COR-L47 (cell line): ENCODE measurements around the gene MR1.
"Not testable (repeated sequence)": the region's sequence is repeated elsewhere in the genome, so short reads cannot be mapped to it uniquely, and the experiment has no call there.

ENCODE experiments used
- DNase-seq: peaks from one replicate; lab custom pipeline; 2025; lab: John Stamatoyannopoulos, UW

Gene MR1

DNA sequence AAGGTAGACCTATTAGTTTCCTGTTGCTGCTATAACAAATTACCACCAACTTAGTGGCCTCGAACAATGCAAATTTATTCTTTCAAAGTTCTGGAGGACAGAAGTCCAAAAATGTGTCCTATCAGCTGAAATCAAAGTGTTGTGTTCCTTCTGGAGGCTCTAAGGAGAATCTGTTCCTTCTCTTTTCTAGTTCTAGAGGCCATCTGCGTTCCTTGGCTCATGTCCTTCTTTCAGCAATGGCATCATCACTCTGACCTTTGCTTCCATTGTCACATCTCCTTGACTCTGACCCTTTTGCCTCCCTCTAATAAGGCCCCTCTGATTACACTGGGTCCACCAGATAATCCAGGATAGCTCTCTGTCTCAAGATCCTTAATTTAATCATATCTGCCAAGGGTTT is 1.2 kb upstream of the MR1 start:
- DNase-seq, result no peak

DNA sequence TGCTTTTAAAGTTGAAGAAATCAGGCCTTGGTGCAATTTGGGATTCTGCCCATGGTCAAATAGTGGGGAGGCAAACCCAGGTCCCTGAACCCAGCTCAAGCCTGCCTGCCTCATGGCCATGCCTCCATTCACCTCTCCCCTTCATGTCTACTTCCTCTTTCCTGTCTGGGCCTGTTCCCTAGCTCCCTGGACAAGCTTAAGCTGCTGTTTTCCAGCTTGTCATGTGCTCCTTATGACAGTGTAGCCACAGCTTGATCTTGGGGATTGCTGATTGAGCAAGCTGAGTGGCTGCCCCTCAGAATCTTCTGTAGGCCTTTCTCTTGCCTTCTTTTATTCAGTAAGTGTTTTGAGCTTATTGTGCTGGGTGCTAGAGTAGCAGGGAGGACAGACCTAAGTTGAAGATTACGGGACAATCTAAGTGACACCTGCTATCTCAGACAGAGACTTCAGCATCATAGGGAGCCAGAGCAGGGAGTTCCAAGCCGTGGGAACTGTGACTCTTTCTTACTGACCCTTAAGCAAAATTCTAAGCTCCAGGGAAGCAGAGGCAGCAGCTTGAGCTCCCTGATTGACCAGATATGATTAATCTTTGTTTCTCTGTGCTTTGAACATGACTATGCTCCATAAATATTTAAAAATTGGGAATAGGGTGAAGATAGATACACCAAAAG is 520 bp upstream of the MR1 start:
- DNase-seq, result no peak

DNA sequence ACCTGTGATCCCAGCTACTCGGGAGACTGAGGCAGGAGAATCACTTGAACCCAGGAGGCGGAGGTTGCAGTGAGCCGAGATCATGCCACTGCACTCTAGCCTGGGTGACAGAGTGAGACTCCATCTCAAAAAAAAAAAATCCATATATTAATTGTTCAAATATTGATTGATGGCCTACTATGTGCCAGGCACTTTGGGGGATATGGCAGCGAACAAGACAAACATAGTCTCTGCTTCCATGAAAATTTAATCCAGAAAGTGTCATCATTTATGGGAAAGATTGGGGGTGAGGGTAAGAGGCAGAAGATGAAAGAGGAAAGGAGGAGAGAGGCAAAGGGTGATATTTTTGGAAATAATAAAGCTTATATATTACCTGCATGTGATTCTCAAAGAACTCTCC is 1.4 kb downstream of the MR1 start:
- not testable (repeated sequence) for DNase-seq

DNA sequence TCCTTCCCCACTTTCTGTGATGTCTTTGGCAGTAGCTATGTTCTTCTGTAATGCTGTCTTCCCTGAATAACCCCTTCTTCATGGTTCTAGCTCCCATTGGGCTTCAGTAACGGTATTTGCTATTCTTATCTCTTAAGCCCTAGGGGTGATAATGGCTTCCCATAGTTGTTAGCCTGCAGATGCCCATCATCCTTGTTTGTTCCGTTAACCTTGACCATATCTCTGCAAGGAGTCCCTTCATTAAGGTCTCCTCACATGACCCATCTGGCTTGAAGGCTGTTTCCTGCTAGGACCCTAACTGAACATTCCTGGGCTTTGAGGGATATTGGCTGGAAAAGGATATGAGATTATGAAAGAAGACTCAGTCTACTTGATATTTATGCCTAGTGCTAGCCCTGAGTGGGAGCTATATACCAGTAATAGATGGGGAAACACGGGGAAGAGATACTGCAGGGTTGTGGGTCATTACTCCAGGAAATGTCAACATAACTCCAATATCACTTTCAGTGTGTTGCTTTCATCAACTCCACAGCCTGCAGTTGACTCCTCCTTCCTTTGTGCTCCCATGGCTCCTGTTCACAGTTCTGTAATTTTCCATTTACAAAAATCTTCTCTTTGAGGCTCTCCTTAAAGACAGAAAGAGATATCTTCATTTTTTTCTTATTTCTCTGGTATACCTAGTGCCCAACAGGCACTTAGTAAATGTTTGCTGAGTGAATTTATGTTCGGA is 2.5 kb downstream of the MR1 start:
- DNase-seq, result no peak

DNA sequence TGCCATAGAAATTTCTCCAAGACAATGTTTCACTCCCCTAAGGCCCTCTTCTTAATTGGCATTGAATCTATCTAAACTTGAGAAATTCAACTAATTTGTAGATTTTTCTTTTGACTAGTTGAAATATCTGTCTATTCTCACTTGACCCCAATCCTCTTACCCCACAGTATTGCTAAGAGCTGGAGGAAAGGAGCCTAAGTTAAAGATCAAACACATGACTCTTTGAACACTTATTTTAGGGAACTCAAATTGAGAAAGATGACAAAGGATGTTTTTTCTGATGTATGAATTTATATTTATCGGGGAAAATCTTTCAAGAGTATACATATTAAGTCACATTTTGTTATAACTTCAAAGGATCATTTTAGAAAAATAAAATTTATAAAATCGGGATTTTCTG is 3.6 kb downstream of the MR1 start:
- DNase-seq, result no peak

DNA sequence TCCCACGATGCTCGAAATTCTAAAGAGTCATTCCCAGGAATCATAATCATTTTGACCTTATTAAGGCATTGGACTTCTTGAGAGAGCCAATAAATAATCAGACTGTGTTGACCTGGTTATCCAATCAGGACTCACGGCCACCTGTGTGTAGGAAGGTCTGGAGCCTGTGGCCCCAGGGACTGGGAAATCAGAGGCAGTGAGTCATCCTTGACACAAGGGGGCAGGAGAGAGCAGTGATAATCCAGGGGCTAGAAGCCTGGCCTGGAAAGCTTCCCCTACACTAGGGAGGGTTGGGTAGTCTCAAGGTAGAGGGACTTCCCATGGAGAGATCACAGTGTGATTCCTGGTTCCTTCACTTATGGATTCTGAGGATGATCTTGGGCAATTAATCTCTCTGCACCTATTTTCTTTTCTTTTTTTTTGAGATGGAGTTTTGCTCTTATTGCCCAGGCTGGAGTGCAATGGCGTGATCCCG is 4.7 kb downstream of the MR1 start:
- DNase-seq, result peak; percentile 71

DNA sequence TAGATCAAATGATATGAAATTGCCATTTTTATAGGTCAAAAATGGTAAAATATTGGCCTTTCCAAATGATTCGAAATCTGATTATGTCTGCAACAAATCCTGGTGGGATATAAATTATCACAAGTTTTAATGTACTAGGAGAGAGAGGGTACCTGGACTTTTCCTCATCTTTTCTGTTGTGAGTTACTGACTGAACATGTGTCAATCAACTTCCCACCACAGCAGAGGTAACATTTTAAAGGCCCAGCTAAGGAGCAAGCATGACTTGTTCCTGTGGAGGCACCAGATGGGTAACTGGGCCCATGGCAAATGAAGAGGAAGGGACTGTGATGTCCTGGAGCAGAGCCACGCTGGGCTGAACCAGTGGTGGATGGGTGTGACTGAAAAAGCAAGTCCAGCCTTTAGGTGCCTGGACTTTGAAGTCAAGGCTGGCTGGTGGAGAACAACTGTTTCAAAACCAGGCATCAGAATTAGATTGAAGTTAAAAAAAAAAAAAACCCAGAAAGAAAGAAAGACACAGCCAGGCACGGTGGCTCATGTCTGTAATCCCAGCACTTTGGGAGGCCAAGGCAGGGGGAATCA is 6.6 kb downstream of the MR1 start:
- no peak for DNase-seq

DNA sequence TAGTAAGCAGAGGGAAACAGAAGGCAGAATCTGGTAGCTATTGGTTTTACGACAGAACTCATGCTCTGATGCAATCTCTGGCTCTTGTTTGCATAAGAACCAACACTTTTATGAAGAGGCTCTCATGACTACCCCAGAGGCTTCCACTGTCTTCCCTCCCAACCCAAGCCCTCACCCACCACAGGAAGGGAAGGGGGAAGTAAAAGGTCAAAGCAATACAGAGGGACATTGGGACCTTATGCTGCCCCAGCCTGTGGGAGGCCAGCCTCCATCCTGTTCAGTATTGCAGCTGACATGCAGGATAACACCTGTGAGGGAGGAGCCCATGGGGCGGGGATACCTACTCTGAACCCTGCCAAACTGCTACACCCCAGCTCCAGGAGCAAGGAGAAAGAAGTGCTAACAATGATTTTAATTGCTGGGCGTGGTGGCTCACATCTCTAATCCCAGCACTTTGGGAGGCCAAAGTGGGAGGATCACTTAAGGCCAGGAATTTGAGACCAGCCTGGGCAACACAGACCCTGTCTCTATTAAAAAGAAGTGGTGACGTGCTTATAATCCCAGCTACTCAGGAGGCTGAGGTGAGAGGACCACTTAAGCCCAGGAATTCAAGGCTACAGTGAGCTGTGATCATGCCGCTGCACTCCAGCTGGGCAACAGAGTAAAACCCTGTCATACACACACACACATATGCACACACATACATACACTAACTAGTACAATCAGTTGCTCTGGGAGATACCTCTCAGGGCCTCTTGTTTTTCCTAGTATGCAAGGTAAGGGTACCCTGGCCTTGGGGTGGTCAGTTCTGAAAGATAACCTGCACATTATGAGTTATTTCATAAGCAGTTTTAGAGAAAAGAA is 9.5 kb downstream of the MR1 start:
- peak; percentile 46 for DNase-seq

DNA sequence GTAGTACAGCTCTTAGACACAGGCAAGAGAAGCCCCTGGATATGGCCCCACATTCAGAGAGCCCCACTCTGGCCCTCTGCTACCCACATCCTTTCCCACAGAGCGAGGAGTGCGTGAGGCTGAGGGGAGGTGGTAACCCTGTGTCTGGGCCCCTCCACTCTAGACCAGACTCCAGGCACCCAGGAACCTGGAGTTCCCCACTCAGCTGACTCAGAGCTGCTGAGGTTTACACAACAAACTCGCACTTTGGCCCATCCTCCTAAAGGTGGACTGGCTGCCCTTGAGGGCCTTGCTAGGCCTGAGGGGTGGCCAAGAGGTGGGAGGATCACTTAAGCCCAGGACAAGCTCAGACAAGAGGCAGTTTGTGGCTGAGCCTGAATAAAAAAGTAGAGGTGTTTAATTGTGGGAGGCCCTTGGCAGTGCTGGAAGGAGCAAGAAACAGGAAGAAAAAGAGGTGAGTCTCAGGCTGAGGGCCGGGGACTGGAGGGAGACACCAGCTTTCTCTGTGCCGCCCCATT is 10.7 kb downstream of the MR1 start:
- no peak for DNase-seq

DNA sequence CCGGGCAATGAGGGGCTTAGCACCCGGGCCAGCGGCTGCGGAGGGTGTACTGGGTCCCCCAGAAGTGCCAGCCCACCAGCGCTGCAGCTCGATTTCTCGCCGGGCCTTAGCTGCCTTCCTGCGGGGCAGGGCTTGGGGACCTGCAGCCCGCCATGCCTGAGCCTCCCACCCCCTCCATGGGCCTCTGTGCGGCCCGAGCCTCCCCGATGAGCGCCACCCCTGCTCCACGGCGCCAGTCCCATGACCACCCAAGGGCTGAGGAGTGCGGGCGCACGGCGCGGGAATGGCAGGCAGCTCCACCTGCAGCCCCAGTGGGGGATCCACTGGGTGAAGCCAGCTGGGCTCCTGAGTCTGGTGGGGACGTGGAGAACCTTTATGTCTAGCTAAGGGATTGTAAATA is 12.2 kb downstream of the MR1 start:
- not testable (repeated sequence) for DNase-seq

DNA sequence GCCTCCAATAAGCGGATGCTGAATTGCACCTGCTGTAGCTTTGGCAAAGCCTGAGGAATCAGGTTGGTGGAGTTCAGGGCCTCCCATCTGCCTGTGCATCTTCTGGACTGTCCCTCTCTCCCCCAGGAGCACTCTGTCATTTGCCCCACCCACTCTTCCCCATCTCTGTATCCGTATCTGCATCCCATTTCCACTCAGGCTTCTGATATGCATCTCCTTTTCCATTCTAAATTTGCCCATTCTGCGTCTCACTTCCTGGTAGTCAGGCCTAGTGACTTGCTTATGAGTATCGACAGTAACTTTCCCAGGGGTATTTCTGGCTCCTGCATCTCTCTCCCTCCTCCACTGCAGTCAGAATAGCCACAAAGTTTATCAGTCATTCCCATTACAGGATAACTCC is 15.6 kb downstream of the MR1 start:
- DNase-seq, result no peak

DNA sequence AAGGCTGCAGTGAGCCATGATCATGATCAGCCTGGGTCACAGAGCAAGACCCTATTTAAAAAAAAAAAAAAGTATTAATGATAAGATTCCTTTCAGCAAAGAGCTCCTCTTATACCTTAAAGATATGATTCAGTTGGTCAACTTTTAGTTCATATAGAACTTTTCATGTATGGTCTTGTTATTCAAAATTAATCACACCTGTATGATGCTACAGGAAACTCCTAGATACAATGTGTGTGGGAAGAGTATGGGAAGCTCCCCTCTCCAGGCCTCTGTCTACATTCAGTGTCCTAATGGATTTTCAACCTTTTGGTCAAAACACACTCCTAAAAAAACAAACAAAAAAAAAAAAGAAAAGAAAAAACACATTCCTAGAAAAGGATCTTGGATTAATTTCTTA is 17.1 kb downstream of the MR1 start:
- DNase-seq, result no peak

DNA sequence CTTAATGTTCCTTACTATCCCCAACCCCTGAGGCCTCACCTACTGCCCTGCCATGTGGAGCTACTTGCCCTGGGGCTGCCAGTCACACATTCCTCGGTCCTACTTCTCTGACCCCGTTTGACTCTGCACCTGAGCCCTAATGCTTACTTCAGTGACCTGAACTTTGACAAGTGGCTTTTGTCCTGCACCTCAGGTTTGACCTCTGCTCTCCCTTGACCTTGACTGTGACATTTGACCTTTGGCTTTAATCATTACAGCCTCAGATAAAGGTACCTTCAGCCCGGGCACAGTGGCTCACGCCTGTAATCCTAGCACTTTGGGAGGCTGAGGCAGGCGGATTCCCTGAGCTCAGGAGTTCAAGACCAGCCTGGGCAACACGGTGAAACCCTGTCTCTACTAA is 22.8 kb downstream of the MR1 start:
- no peak for DNase-seq

DNA sequence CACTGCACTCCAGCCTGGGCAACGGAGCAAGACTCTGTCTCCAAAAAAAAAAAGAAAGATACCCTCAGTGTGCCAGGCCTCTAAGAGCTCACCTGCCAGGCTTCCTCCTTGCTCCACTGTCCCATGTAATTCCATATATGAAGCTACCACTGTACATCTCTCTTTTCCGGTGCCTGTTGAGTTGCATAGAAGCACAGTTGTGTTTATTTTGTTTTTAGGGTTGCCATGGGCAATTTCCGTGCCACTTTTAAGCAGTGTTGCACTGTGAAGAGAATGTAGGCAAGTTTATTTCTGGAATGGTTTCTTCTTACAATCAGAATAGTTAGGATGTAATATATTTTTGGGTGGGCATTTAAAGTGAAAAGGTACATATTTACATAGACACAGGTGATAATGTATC is 23.3 kb downstream of the MR1 start:
- DNase-seq, result no peak

DNA sequence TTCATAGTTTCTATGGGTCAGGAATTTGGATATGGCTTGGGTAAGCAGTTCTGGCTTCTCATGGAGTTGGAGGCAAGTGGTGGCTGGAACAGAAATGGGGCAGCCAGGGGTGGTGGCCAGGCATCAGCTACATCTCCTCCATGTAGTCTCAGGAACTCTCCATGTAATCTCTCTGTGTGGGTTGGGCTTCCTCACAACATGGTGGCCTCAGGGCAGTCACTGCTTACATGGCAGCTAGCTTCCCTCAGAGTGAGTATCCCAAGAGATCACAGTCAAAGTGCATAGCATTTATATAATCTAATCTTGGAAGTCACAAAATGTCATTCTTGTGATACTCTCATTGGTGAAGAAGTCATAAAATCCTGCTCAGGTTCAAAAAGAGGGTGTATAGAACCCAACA is 25.7 kb downstream of the MR1 start:
- DNase-seq, result no peak

DNA sequence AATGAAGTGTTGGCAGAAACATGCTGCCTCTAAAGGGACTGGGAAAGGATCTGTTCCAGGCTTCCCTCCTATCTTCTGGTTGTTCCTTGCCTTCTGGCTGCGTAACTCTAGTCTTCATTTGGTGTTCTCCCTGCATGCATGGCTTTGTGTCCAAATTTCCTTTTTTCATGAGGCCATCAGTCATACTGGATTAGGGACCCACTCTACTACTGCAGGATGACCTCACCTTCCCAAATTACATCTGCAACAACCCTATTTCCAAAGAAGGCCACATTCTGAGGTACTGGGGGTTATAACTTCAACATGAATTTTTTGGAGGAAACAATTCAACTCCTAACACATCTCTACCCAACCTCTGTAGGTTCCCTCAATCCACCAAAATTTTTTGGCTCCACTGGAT is 26.3 kb downstream of the MR1 start:
- no peak for DNase-seq

DNA sequence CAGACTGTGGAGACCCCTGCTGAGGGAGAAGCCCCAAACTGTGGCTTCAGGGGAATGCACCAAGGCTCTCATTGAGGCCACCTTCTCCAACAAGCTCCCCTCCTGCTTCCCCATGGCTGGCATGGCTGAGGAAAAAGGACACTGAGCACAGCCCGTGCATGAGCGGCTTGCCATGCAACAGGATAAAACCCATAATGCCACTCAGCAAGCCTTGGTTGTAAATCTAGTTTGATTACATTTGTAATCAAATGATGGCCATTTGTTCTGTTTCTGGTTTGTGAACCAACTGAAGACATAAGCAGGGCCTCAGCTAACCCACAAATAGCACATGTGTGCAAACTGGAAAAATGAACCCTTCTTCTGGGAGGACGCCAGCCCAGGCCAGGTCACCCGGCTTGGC is 27.2 kb downstream of the MR1 start:
- not testable (repeated sequence) for DNase-seq

DNA sequence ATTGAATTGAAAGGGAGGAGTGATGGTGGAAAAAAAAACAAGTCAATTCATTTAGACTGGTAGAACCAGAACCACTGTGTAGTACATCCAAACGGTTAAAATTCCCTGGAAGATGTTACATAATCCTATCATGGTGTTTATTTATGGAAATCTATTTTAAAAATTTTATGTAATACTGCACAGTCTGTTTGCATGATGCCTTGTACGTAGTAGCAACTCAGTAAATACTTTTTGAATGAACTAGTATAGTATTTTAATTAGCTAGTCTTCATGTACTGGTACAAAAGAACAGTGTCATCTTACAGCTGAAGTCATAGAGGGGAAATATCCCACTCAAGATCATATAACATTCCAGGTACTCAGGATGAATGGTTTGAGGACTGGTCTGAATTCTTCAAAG is 27.7 kb downstream of the MR1 start:
- DNase-seq, result no peak

DNA sequence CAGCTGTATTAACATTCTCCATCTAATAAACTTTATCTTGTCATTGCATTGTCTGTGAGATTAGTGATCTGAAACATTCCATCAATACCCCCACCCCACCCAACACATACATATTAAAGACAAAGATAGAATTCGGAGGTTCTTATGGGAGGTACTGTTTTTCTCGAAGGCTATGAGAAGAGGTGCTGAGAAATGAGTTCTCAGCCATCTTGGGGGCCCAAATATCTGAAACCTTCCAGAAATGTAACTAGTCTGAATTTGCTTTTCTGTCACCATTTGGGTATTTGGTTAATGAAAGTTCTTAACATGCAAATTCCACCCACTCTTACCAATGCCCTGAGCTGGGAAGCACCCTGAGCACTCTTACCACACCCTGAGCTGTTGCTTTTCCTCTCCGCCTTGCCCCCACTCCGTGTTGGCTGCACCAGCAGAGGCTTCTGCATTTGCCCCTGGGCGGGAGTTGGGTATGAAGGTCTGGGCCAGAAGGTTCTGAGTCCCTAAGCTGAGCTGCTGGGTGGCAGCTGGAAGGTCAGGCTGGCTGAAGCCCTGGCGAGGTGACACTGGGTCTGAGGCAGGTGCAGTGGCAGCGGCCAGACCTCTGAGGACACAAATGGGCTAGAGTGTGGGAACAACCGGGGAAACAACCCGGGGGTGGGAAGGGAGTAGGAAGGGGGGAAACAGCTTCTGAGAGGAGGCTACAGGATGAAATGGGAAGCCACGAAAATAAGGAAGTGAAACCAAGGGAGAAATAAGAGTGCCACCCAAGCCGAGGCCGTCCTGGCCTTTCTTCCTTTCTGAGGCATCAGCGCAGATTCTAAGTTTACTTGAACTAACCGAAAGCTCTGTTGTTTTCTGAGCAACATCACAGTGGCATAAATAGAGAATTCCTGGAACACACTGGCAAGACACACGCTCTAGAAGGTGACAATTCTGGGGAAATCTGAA is 28.4 kb downstream of the MR1 start:
- no peak for DNase-seq

DNA sequence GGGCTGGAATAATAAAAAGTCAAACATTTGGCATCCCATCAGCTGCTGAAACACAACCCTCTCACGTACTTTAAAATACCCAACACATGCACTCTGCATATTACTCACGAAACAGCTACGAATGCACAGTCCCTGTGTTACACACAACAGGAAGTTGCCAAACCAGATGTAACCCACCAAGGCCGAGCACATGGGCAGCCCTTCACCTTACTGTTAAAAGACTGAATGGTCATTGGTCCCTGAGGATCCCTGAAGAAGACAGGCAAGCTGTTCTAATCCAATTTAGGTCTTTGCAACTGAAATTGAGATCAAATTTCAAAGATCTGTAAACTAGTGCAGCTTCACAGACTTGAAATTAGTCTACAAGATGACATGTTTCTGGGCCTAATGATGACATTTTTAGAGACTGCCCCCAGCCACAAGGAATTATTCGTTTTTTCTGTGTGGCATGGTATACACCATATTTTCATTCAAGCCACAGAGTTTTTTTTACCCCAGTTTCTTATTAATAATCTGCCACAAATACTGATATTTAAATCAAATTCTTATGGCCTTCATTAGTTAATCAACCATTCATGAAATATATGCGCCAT is 29.1 kb downstream of the MR1 start:
- DNase-seq, result no peak
